RWPE2 (cell line): ENCODE results near the gene ABCD3.

Experiments used
- ATAC-seq: fragments of 200-7000 bp; cut with Tn5 transposase; 3 replicates; pipeline ENCODE4 v1.9.1; 2021; ENCODE audit warnings: low read depth
- DNase-seq: peaks from one replicate; pipeline ENCODE4 v3.0.0-alpha.2; 2020; ENCODE audit warnings: low spot score
- H3K27ac ChIP-seq: fragments of 450-650 bp; 2 replicates; pipeline ENCODE4 v1.5.1; 2017; ENCODE audit warnings: mild to moderate bottlenecking; ENCODE audit not compliant: poor library complexity, severe bottlenecking
- H3K27me3 ChIP-seq: fragments of 250-450 bp; sonication (Bioruptor Pico); 2 replicates; pipeline ENCODE4 v1.5.1; 2021; ENCODE audit warnings: mild to moderate bottlenecking, moderate library complexity; ENCODE audit not compliant: insufficient read depth, poor library complexity, severe bottlenecking
- H3K36me3 ChIP-seq: fragments of 250-450 bp; sonication (Bioruptor Pico); 2 replicates; pipeline ENCODE4 v1.5.1; 2020; ENCODE audit warnings: low read depth, mild to moderate bottlenecking, moderate library complexity
- H3K4me1 ChIP-seq: fragments of 250-450 bp; sonication (Bioruptor Pico); 2 replicates; pipeline ENCODE4 v1.5.1; 2021; ENCODE audit warnings: mild to moderate bottlenecking, moderate library complexity; ENCODE audit not compliant: insufficient read depth, poor library complexity, severe bottlenecking
- H3K4me3 ChIP-seq: fragments of 250-450 bp; sonication (Bioruptor Pico); 2 replicates; pipeline ENCODE4 v1.5.1; 2021; ENCODE audit warnings: mild to moderate bottlenecking, moderate library complexity; ENCODE audit not compliant: severe bottlenecking
- H3K9me3 ChIP-seq: fragments of 250-450 bp; sonication (Bioruptor Pico); 2 replicates; pipeline ENCODE4 v1.5.1; 2021; ENCODE audit warnings: mild to moderate bottlenecking, moderate library complexity; ENCODE audit not compliant: severe bottlenecking
- CTCF ChIP-seq: fragments of 450-650 bp; IDR thresholded peaks from one replicate; pipeline ENCODE4 v1.5.1; 2017; ENCODE audit warnings: mild to moderate bottlenecking, moderate library complexity; ENCODE audit not compliant: poor library complexity, severe bottlenecking

ABCD3 gene

GRCh38 chr1:94490556-94490955 lies 72.4 kb downstream of the ABCD3 start:
- Histone ChIP-seq H3K4me1 (no peaks in the 10 kb centered on the region), H3K36me3 (peaks cover 40% of the 10 kb centered on the region), H3K27me3 (no peaks in the 10 kb centered on the region), H3K9me3 (no peaks in the 10 kb centered on the region), H3K4me3 (no peak overlapping the region), H3K27ac (no peak overlapping the region)
- ATAC-seq (no peak), DNase-seq (no peak)
- TF ChIP-seq CTCF: no peak

- TF ChIP-seq CTCF: no peak
- Histone ChIP-seq H3K4me1 (no peaks in the 10 kb centered on the region), H3K4me3 (no peak overlapping the region), H3K9me3 (no peaks in the 10 kb centered on the region), H3K27ac (no peak overlapping the region), H3K36me3 (peaks cover 46% of the 10 kb centered on the region), H3K27me3 (no peaks in the 10 kb centered on the region)
- DNase-seq: no peak
- no peak for ATAC-seq
Observed at GRCh38 chr1:94496076-94496755, 78.0 kb downstream of the ABCD3 start.

- Histone ChIP-seq H3K27ac (no peak overlapping the region), H3K4me1 (no peaks in the 10 kb centered on the region), H3K9me3 (no peaks in the 10 kb centered on the region), H3K4me3 (no peak overlapping the region), H3K27me3 (no peaks in the 10 kb centered on the region), H3K36me3 (peaks cover 36% of the 10 kb centered on the region)
- TF ChIP-seq CTCF: no peak
- DNase-seq: no peak
- ATAC-seq: no peak
Observed at GRCh38 chr1:94501426-94501825, 83.2 kb downstream of the ABCD3 start.

GRCh38 chr1:94501935-94502334 lies 83.7 kb downstream of the ABCD3 start:
- Histone ChIP-seq H3K4me3 (no peak overlapping the region), H3K27ac (no peak overlapping the region), H3K4me1 (no peaks in the 10 kb centered on the region), H3K27me3 (no peaks in the 10 kb centered on the region), H3K36me3 (peaks cover 38% of the 10 kb centered on the region), H3K9me3 (no peaks in the 10 kb centered on the region)
- DNase-seq (no peak), ATAC-seq (no peak)
- TF ChIP-seq CTCF: no peak

- H3K27ac ChIP-seq: no peak overlapping the region
- no peaks in the 10 kb centered on the region for H3K27me3 ChIP-seq
- H3K4me1 ChIP-seq: no peaks in the 10 kb centered on the region
- no peak for DNase-seq
- TF ChIP-seq CTCF: no peak
- H3K4me3 ChIP-seq: no peak overlapping the region
- no peak for ATAC-seq
- no peaks in the 10 kb centered on the region for H3K9me3 ChIP-seq
- peaks cover 32% of the 10 kb centered on the region for H3K36me3 ChIP-seq
Observed at GRCh38 chr1:94503153-94503552, 85.0 kb downstream of the ABCD3 start.
